ENCODE data around the gene NPR3. TPM values are rescaled to one million over a fixed set of nuclear protein-coding genes. Genes with fewer than 3 reads are reported as not detected.

NPR3 gene
- total RNA-seq, 2 donors from 2014 or later = 0.20 to 0.82 TPM

- no peak overlapping the region for H3K4me3 Mint-ChIP-seq
- H3K9ac ChIP-seq (ENCODE audit: extremely low read depth, low read length, poor library complexity, severe bottlenecking) = no peak overlapping the region
These were observed 122.5 kb downstream of the NPR3 start for GRCh38 chr5:32833663-32834062.

DNA sequence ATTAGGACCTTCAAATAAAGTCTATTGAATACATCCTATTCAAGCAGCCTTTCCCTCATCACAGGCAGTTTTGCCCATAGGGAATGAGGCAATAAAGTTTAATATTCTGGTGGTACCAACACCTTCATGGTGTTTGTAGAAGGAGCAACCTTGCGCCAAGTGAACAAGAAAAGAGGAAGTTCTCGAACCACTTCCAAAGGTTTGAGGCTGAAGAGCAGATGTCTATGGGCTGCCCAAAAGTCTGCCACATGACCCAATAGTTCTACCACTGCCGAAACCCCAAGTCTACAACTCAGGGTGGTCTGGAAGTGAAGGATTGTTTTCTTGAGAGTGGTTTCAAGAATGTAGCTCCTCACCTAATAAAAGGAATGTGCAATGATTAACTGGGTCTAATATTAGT lies 123.1 kb downstream of the NPR3 start:
- Histone ChIP-seq H3K27me3 (ENCODE audit: control insufficient read depth, insufficient read depth, low read length, poor library complexity, severe bottlenecking) (no peaks in the 10 kb centered on the region), H3K9ac (ENCODE audit: extremely low read depth, low read length, poor library complexity, severe bottlenecking) (no peak overlapping the region), H3K4me1 (ENCODE audit: control insufficient read depth, insufficient read depth, low read length) (no peaks in the 10 kb centered on the region), H3K36me3 (ENCODE audit: control insufficient read depth, insufficient read depth, low read length) (no peaks in the 10 kb centered on the region), H3K4me3 (ENCODE audit: low read length) (no peak overlapping the region), H3K9me3 (ENCODE audit: control insufficient read depth, low read length) (no peaks in the 10 kb centered on the region), H3K27ac (ENCODE audit: low read depth, low read length) (no peak overlapping the region)
- 96 to 100% methylated on average over 2 to 3 of the region's 3 CpGs for WGBS, 2 experiments (ENCODE audit: insufficient coverage in 1 of 2, insufficient read length in 1 of 2)
- Mint-ChIP-seq H3K36me3 (ENCODE audit: low read depth) (no peaks in the 10 kb centered on the region), H3K4me1 (no peaks in the 10 kb centered on the region), H3K27me3 (ENCODE audit: insufficient read depth) (peaks cover 3% of the 10 kb centered on the region), H3K9me3 (no peaks in the 10 kb centered on the region), H3K27ac (no peak overlapping the region), H3K4me3 (no peak overlapping the region)
- TF ChIP-seq, protein P1, sequence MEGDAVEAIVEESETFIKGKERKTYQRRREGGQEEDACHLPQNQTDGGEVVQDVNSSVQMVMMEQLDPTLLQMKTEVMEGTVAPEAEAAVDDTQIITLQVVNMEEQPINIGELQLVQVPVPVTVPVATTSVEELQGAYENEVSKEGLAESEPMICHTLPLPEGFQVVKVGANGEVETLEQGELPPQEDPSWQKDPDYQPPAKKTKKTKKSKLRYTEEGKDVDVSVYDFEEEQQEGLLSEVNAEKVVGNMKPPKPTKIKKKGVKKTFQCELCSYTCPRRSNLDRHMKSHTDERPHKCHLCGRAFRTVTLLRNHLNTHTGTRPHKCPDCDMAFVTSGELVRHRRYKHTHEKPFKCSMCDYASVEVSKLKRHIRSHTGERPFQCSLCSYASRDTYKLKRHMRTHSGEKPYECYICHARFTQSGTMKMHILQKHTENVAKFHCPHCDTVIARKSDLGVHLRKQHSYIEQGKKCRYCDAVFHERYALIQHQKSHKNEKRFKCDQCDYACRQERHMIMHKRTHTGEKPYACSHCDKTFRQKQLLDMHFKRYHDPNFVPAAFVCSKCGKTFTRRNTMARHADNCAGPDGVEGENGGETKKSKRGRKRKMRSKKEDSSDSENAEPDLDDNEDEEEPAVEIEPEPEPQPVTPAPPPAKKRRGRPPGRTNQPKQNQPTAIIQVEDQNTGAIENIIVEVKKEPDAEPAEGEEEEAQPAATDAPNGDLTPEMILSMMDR (conservative IDR thresholded peaks at IDR 0.05) = no peak
- no peak for DNase-seq

More at GRCh38 chr5:32833663-32834062, 122.5 kb downstream of the NPR3 start:
- no peak overlapping the region for H3K27ac Mint-ChIP-seq
- H3K27me3 Mint-ChIP-seq (ENCODE audit: insufficient read depth) = peaks cover 3% of the 10 kb centered on the region
- TF ChIP-seq, protein P1 (conservative IDR thresholded peaks at IDR 0.05) = no peak
- Histone ChIP-seq H3K4me1 (ENCODE audit: control insufficient read depth, insufficient read depth, low read length) (no peaks in the 10 kb centered on the region), H3K27me3 (ENCODE audit: control insufficient read depth, insufficient read depth, low read length, poor library complexity, severe bottlenecking) (no peaks in the 10 kb centered on the region), H3K36me3 (ENCODE audit: control insufficient read depth, insufficient read depth, low read length) (no peaks in the 10 kb centered on the region), H3K4me3 (ENCODE audit: low read length) (no peak overlapping the region), H3K9me3 (ENCODE audit: control insufficient read depth, low read length) (no peaks in the 10 kb centered on the region), H3K27ac (ENCODE audit: low read depth, low read length) (no peak overlapping the region)
- H3K36me3 Mint-ChIP-seq (ENCODE audit: low read depth) = no peaks in the 10 kb centered on the region
- no peaks in the 10 kb centered on the region for H3K9me3 Mint-ChIP-seq
- no peak for DNase-seq
- no peaks in the 10 kb centered on the region for H3K4me1 Mint-ChIP-seq

DNA sequence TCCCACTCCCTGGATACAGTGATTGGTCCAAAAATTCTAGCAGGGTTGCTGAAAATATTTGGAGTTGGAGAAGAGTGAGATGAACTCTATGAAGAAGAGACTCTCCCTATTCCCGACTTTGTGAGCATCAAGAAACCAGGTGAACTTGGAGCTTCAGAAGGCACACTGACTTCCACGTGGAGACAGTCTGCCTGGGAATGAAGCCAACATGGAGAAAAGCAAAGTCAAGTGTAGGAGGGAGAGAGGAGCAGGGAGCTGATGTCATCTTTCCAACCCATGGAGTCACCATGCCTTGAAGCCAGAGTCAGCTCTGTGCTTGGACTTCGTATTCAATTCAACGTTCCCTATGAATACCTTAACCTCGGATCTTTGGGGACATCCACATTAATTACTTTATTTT lies 125.1 kb downstream of the NPR3 start:
- TF ChIP-seq, protein P1 (conservative IDR thresholded peaks at IDR 0.05) = no peak
- no peaks in the 10 kb centered on the region for H3K4me1 Mint-ChIP-seq
- H3K9me3 Mint-ChIP-seq = no peaks in the 10 kb centered on the region
- Histone ChIP-seq H3K27me3 (ENCODE audit: control insufficient read depth, insufficient read depth, low read length, poor library complexity, severe bottlenecking) (no peaks in the 10 kb centered on the region), H3K9ac (ENCODE audit: extremely low read depth, low read length, poor library complexity, severe bottlenecking) (no peak overlapping the region), H3K36me3 (ENCODE audit: control insufficient read depth, insufficient read depth, low read length) (no peaks in the 10 kb centered on the region), H3K4me3 (ENCODE audit: low read length) (no peak overlapping the region), H3K27ac (ENCODE audit: low read depth, low read length) (no peak overlapping the region), H3K4me1 (ENCODE audit: control insufficient read depth, insufficient read depth, low read length) (no peaks in the 10 kb centered on the region), H3K9me3 (ENCODE audit: control insufficient read depth, low read length) (no peaks in the 10 kb centered on the region)
- DNase-seq = no peak
- H3K4me3 Mint-ChIP-seq = no peak overlapping the region
- 93% methylated on average over 2 to 5 of the region's 5 CpGs for WGBS, 2 experiments (ENCODE audit: insufficient coverage in 1 of 2, insufficient read length in 1 of 2)
- H3K27me3 Mint-ChIP-seq (ENCODE audit: insufficient read depth) = peaks cover 2% of the 10 kb centered on the region
- H3K36me3 Mint-ChIP-seq (ENCODE audit: low read depth) = no peaks in the 10 kb centered on the region
- no peak overlapping the region for H3K27ac Mint-ChIP-seq

Data from endodermal cell (in vitro differentiated cells).